Bronchial epithelial cell (primary cell): ENCODE results near the gene UHMK1. TPM values are rescaled to one million over a fixed set of nuclear protein-coding genes. Genes with fewer than 3 reads are reported as not detected.
A peak's percentile ranks its signal among the peaks of the same experiment; 100 is the strongest.

Experiments used
- DNase-seq: peaks from one replicate; pipeline ENCODE4 v3.0.0-alpha.2; 2010; ENCODE audit warnings: low read depth
- FAIRE-seq: peaks from 2 replicates; lab custom pipeline; 2011; peaks lifted over from hg19 to GRCh38; lab: Jason Lieb, UNC
- H3K27me3 ChIP-seq: 2 replicates; pipeline ENCODE4 v1.5.1; 2011; ENCODE audit warnings: low read length; ENCODE audit not compliant: control insufficient read depth, insufficient read depth
- H3K36me3 ChIP-seq: 2 replicates; pipeline ENCODE4 v1.5.1; 2011; ENCODE audit warnings: low read length; ENCODE audit not compliant: control insufficient read depth, insufficient read depth
- H3K4me3 ChIP-seq: 2 replicates; pipeline ENCODE4 v1.5.1; 2011; ENCODE audit warnings: mild to moderate bottlenecking, low read depth, low read length, control low read depth
- total RNA-seq: library from RNA; depleted of rRNA; stranded (reverse); fragments of >200 nt; gene quantifications from 2 replicates; pipeline ENCODE4 v1.2.1, GENCODE V29; 2014
- TF ChIP-seq, protein P1 (sequence below): IDR thresholded peaks from 2 replicates; pipeline ENCODE4 v1.5.1; 2011; ENCODE audit warnings: mild to moderate bottlenecking, moderate library complexity, low read length, control low read depth, inconsistent platforms; ENCODE audit not compliant: insufficient read depth, severe bottlenecking

UHMK1 gene
- total RNA-seq, 1 donor from 2014 or later, result 48.7 TPM

GRCh38 chr1:162530988-162531319 is 33.3 kb downstream of the UHMK1 start:
- Histone ChIP-seq H3K27me3 (no peaks in the 10 kb centered on the region), H3K36me3 (no peaks in the 10 kb centered on the region), H3K4me3 (no peak overlapping the region)
- TF ChIP-seq, protein P1, sequence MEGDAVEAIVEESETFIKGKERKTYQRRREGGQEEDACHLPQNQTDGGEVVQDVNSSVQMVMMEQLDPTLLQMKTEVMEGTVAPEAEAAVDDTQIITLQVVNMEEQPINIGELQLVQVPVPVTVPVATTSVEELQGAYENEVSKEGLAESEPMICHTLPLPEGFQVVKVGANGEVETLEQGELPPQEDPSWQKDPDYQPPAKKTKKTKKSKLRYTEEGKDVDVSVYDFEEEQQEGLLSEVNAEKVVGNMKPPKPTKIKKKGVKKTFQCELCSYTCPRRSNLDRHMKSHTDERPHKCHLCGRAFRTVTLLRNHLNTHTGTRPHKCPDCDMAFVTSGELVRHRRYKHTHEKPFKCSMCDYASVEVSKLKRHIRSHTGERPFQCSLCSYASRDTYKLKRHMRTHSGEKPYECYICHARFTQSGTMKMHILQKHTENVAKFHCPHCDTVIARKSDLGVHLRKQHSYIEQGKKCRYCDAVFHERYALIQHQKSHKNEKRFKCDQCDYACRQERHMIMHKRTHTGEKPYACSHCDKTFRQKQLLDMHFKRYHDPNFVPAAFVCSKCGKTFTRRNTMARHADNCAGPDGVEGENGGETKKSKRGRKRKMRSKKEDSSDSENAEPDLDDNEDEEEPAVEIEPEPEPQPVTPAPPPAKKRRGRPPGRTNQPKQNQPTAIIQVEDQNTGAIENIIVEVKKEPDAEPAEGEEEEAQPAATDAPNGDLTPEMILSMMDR, result no peak
- DNase-seq (no peak), FAIRE-seq (no peak)

- FAIRE-seq (no peak), DNase-seq (no peak)
- no peaks in the 10 kb centered on the region for H3K36me3 ChIP-seq
- no peak overlapping the region for H3K4me3 ChIP-seq
- TF ChIP-seq, protein P1, result no peak
- no peaks in the 10 kb centered on the region for H3K27me3 ChIP-seq
Measured at GRCh38 chr1:162535501-162535900, 37.9 kb downstream of the UHMK1 start.

- TF ChIP-seq, protein P1, result no peak
- Histone ChIP-seq H3K4me3 (no peak overlapping the region), H3K27me3 (no peaks in the 10 kb centered on the region), H3K36me3 (no peaks in the 10 kb centered on the region)
- DNase-seq (peak; percentile 63), FAIRE-seq (no peak)
Measured at GRCh38 chr1:162536511-162536910, 38.9 kb downstream of the UHMK1 start.

DNA sequence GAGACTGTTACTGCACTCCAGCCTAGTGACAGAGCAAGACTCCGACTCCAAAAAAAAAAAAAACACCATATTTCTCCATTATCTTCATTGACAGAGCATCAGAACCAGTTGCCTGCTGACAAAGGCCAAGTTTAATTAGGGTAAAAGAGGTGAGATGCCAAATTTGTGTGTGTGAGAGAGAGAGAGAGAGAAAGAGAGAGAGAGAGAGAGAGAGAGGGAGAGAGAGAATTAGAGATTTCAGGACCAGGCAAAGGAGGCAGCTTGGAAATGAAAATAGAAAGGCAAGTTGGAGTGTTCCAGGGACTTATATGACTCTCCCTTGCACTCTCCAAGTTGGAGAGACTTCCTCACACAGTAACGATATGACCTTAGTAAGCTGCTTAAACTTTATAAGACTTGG is 39.6 kb downstream of the UHMK1 start:
- TF ChIP-seq, protein P1, result no peak
- no peak for FAIRE-seq
- Histone ChIP-seq H3K36me3 (no peaks in the 10 kb centered on the region), H3K4me3 (no peak overlapping the region), H3K27me3 (no peaks in the 10 kb centered on the region)
- no peak for DNase-seq

- Histone ChIP-seq H3K36me3 (no peaks in the 10 kb centered on the region), H3K27me3 (no peaks in the 10 kb centered on the region), H3K4me3 (no peak overlapping the region)
- TF ChIP-seq, protein P1, result no peak
- FAIRE-seq (no peak), DNase-seq (peak; percentile 98)
Measured at GRCh38 chr1:162538815-162539431, 41.3 kb downstream of the UHMK1 start.

DNA sequence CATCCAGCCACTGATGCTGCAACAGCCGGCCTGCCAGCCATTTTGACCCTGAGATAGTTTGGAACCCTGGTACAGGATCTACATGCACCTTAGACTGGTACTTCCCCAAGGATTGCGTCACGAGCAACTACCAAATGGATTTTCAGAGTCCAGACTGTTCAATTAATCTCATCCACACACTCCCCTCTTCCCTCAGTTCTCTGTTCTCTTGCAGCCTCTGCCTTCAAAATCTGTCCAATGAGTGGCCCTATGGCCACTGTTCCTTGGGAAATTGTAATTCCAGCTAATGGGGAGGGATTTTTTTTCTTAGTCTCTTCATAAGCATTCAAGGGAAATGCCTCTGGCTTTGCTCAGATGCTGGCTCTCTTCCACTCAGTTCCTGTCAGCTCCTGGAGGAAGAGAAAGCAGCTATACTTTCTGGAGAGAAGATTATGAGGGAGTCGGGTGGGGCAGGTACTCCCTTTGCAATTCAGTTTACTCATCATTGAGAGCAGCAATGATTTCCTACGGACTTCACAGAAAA is 44.1 kb downstream of the UHMK1 start:
- H3K27me3 ChIP-seq, result no peaks in the 10 kb centered on the region
- TF ChIP-seq, protein P1, result no peak
- no peak for FAIRE-seq
- no peak overlapping the region for H3K4me3 ChIP-seq
- DNase-seq, result peak; percentile 98
- no peaks in the 10 kb centered on the region for H3K36me3 ChIP-seq
